Keratinocyte (primary cell): ENCODE data around the gene ALS2CL. TPM values are rescaled to one million over a fixed set of nuclear protein-coding genes. Genes with fewer than 3 reads are reported as not detected.
A peak's percentile ranks its signal among the peaks of the same experiment; 100 is the strongest.

Experiments
- DNase-seq: peaks from one replicate; pipeline ENCODE4 v3.0.0-alpha.2; 2011; ENCODE audit warnings: low read depth, missing footprints, low spot score
- FAIRE-seq: peaks from 2 replicates; lab custom pipeline; 2011; peaks lifted over from hg19 to GRCh38; lab: Jason Lieb, UNC
- H2AFZ ChIP-seq: 2 replicates; pipeline ENCODE4 v1.6.0; 2012; ENCODE audit warnings: low read length, control low read depth, inconsistent platforms; ENCODE audit not compliant: control insufficient read depth
- H3K27ac ChIP-seq: 2 replicates; pipeline ENCODE4 v1.5.1; 2011; ENCODE audit warnings: low read length; ENCODE audit not compliant: control insufficient read depth, insufficient read depth
- H3K27me3 ChIP-seq: 3 replicates; pipeline ENCODE4 v1.6.0; 2011; ENCODE audit warnings: low read length; ENCODE audit not compliant: control insufficient read depth, insufficient read depth; ENCODE audit errors: extremely low read depth
- H3K36me3 ChIP-seq, 2 experiments: 2 replicates in 1 of 2; 3 replicates in 1 of 2; pipeline ENCODE4 v1.5.1; 2011; ENCODE audit warnings: low read length in 2 of 2, mild to moderate bottlenecking in 1 of 2; ENCODE audit not compliant: control insufficient read depth in 2 of 2, insufficient read depth in 2 of 2; ENCODE audit errors: extremely low read depth in 1 of 2
- H3K4me1 ChIP-seq: 3 replicates; pipeline ENCODE4 v1.5.1; 2011; ENCODE audit warnings: low read length; ENCODE audit not compliant: control insufficient read depth, insufficient read depth; ENCODE audit errors: extremely low read depth
- H3K4me2 ChIP-seq: 3 replicates; pipeline ENCODE4 v1.6.0; 2011; ENCODE audit warnings: low read depth, low read length; ENCODE audit not compliant: control insufficient read depth, insufficient read depth; ENCODE audit errors: extremely low read depth
- H3K4me3 ChIP-seq, 3 experiments: fragments of 200-600 bp in 1 of 3; sonication (generic) in 1 of 3; 2 replicates in 2 of 3; 3 replicates in 1 of 3; pipeline ENCODE4 v1.5.1; 2011 to 2016; ENCODE audit warnings: low read length in 3 of 3, mild to moderate bottlenecking in 3 of 3, control low read depth in 2 of 3, inconsistent platforms in 1 of 3, low read depth in 1 of 3, mixed read lengths in 1 of 3, mixed run types in 1 of 3, moderate library complexity in 1 of 3; ENCODE audit not compliant: control insufficient read depth in 2 of 3, insufficient read depth in 2 of 3; ENCODE audit errors: extremely low read depth in 1 of 3
- H3K79me2 ChIP-seq: 2 replicates; pipeline ENCODE4 v1.6.0; 2012; ENCODE audit warnings: low read length; ENCODE audit not compliant: control insufficient read depth, insufficient read depth
- H3K9ac ChIP-seq: 3 replicates; pipeline ENCODE4 v1.6.0; 2011; ENCODE audit warnings: low read length; ENCODE audit not compliant: control insufficient read depth, insufficient read depth; ENCODE audit errors: extremely low read depth
- H3K9me1 ChIP-seq: 3 replicates; pipeline ENCODE4 v1.6.0; 2011; ENCODE audit warnings: low read length; ENCODE audit not compliant: control insufficient read depth, insufficient read depth; ENCODE audit errors: extremely low read depth
- H3K9me3 ChIP-seq: 2 replicates; pipeline ENCODE4 v1.5.1; 2012; ENCODE audit warnings: low read depth, low read length; ENCODE audit not compliant: control insufficient read depth
- H4K20me1 ChIP-seq: 3 replicates; pipeline ENCODE4 v1.6.0; 2011; ENCODE audit warnings: low read length; ENCODE audit not compliant: control insufficient read depth, insufficient read depth; ENCODE audit errors: extremely low read depth
- EZH2 ChIP-seq: IDR thresholded peaks from one replicate; pipeline ENCODE4 v1.6.1; 2012; ENCODE audit warnings: inconsistent platforms, mild to moderate bottlenecking, low read length, moderate library complexity
- dilution Hi-C: fragments of 300-500 bp; cut with MboI; formaldehyde crosslinking; loops from one replicate; pipeline ENCODE4 v1.7.0; 2020; ENCODE audit warnings: low sequenced_read_pairs; ENCODE audit not compliant: extremely low pct_ligation_motif_present
- polyA plus RNA-seq, 5 experiments: library from polyadenylated mRNA; depleted of rRNA in 3 of 5; stranded (reverse) in 3 of 5; stranded (forward) in 1 of 5; unstranded in 1 of 5; fragments of >200 nt; gene quantifications; 1 replicate in 1 of 5; 2 replicates in 3 of 5; 3 replicates in 1 of 5; pipeline versions ENCODE4 v1.2.1 to v1.2.3, GENCODE V29; 2011 to 2012; ENCODE audit warnings: missing spikeins in 2 of 5, low read depth in 1 of 5, low replicate concordance in 1 of 5
- TF ChIP-seq, protein P1 (sequence below), 3 experiments: IDR thresholded peaks in 1 of 3; conservative IDR thresholded peaks in 1 of 3; optimal IDR thresholded peaks in 1 of 3; 2 replicates in 2 of 3; 3 replicates in 1 of 3; pipeline versions ENCODE3 to v1.5.1; 2011; ENCODE audit warnings: low read length in 3 of 3, mild to moderate bottlenecking in 3 of 3, moderate library complexity in 2 of 3, control low read depth in 1 of 3, inconsistent platforms in 1 of 3; ENCODE audit not compliant: insufficient read depth in 2 of 3; ENCODE audit errors: extremely low read depth in 1 of 3

Gene ALS2CL
- polyA plus RNA-seq, 1 donor (not counting 4 experiments of a cell fraction or from before 2014, with no cell fraction given), result 40.9 TPM

- Histone ChIP-seq H3K27me3 (peaks cover 2% of the 10 kb centered on the region), H3K9me3 (no peaks in the 10 kb centered on the region), H3K9me1 (no peaks in the 10 kb centered on the region), H4K20me1 (no peaks in the 10 kb centered on the region), H2AFZ (peak overlapping the region; percentile 88), H3K4me3 (no peak overlapping the region), H3K4me2 (peak overlapping the region; percentile 53), H3K79me2 (no peaks in the 10 kb centered on the region), H3K9ac (no peak overlapping the region), H3K4me1 (peaks cover 10% of the 10 kb centered on the region), H3K36me3 (no peaks in the 10 kb centered on the region), H3K27ac (peak overlapping the region; percentile 1)
- DNase-seq (no peak), FAIRE-seq (no peak)
- TF ChIP-seq, protein P1, sequence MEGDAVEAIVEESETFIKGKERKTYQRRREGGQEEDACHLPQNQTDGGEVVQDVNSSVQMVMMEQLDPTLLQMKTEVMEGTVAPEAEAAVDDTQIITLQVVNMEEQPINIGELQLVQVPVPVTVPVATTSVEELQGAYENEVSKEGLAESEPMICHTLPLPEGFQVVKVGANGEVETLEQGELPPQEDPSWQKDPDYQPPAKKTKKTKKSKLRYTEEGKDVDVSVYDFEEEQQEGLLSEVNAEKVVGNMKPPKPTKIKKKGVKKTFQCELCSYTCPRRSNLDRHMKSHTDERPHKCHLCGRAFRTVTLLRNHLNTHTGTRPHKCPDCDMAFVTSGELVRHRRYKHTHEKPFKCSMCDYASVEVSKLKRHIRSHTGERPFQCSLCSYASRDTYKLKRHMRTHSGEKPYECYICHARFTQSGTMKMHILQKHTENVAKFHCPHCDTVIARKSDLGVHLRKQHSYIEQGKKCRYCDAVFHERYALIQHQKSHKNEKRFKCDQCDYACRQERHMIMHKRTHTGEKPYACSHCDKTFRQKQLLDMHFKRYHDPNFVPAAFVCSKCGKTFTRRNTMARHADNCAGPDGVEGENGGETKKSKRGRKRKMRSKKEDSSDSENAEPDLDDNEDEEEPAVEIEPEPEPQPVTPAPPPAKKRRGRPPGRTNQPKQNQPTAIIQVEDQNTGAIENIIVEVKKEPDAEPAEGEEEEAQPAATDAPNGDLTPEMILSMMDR (optimal IDR thresholded peaks at IDR 0.05 in 1 of 3, IDR thresholded peaks at IDR 0.05 in 1 of 3, conservative IDR thresholded peaks at IDR 0.05 in 1 of 3; ENCODE audit: extremely low read depth in 1 of 3, insufficient read depth in 2 of 3, low read length in 3 of 3), result no peak
- TF ChIP-seq EZH2, result no peak
- dilution Hi-C loops, result no loop called here
Observed at GRCh38 chr3:46713050-46713897, 19.8 kb upstream of the ALS2CL start.

DNA sequence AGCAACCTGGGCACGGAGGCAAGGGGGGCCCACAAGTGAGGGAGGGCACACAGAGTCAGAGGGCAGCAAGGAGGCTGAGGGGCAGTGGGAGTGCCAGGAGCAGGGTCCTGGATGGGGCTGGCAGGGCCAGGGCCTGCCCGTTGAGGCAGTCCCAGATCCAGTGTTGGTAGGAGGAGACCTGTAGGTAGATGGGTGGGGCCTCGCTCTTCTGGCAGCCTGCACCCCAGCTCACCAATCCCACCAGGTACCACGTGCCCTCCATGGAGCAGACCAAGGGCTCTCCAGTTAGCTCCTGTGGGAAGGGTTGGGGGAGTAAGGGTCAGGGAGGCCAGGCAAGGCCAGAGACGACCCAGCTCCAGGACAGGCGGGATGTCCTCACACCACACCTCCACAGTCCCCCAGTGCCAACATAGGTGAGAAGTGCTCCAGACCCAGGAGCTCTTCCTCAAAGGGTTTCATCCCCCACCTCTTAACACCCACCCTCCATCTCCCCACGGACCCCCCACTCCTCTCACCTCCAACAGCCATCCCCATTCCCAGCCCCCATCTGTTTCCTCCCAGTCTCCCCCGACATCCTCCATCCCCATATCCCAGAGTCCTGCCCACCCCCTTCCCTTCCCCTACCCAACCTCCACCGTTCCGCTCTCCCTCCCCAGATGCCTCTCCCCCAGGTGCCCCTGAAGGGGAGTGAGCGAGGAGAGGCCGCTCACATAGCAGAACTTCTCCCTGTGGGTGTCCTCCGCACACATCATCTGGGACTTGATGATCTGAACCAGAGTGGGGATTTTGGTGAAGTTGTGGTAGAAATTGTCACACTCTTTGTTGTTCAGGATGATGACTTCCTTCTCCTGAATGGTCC is 18.9 kb upstream of the ALS2CL start:
- FAIRE-seq (no peak), DNase-seq (no peak)
- H3K9ac ChIP-seq, result no peak overlapping the region
- no peaks in the 10 kb centered on the region for H4K20me1 ChIP-seq
- H3K36me3 ChIP-seq, result no peaks in the 10 kb centered on the region
- peaks cover 10% of the 10 kb centered on the region for H3K4me1 ChIP-seq
- H3K9me1 ChIP-seq, result no peaks in the 10 kb centered on the region
- dilution Hi-C loops, result no loop called here
- TF ChIP-seq, protein P1 (optimal IDR thresholded peaks at IDR 0.05 in 1 of 3, IDR thresholded peaks at IDR 0.05 in 1 of 3, conservative IDR thresholded peaks at IDR 0.05 in 1 of 3; ENCODE audit: extremely low read depth in 1 of 3, insufficient read depth in 2 of 3, low read length in 3 of 3), result no peak
- TF ChIP-seq EZH2, result no peak
- H3K27me3 ChIP-seq, result no peaks in the 10 kb centered on the region
- no peak overlapping the region for H3K27ac ChIP-seq
- H2AFZ ChIP-seq, result no peak overlapping the region
- H3K9me3 ChIP-seq, result no peaks in the 10 kb centered on the region
- H3K4me3 ChIP-seq, result no peak overlapping the region
- no peak overlapping the region for H3K4me2 ChIP-seq
- no peaks in the 10 kb centered on the region for H3K79me2 ChIP-seq
